ENCODE measurements around the gene FANCG.

Gene FANCG

DNA sequence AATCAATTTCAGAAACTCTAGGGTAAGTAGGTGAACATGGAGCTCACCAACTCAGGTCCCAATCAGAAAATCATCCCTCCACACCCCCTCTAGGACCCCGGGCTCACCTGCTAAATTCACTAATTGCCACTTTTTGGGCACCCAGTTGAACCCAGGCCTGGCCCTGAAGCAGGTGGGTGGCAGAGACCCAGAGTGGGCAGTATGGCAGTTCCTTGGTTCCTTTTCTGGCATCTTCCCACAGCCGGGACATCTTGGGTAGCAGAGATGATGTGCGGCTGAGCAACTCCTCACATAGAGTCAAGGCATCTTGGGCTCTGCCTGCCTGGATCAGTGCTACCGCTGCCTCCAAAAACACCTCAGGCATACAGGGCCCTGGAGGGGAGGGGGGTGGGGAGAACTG lies 4.4 kb downstream of the FANCG start:
- ChIA-PET CTCF (interaction anchor here (1.1 kb wide), 1 partner anchor 528 kb away, joined by 3 read pairs; no protein-coding TSS in a partner anchor), POLR2A (ENCODE audit: low non-redundant PET) (no interaction called here)
- TF ChIP-seq CTCF (conservative IDR thresholded peaks at IDR 0.05; ENCODE audit: low read depth), result no peak
- DNase-seq (ENCODE audit: low spot score), result no peak
- H3K27ac ChIP-seq, result 0 out of 2 replicates have a peak overlapping the region, but pooled peaks have one; percentile 5

GRCh38 chr9:35074791-35075190 lies 5.0 kb downstream of the FANCG start:
- TF ChIP-seq CTCF (conservative IDR thresholded peaks at IDR 0.05; ENCODE audit: low read depth), result no peak
- ChIA-PET POLR2A (ENCODE audit: low non-redundant PET) (no interaction called here), CTCF (no interaction called here)
- 0 out of 2 replicates have a peak overlapping the region, but pooled peaks have one; percentile 5 for H3K27ac ChIP-seq
- no peak for DNase-seq (ENCODE audit: low spot score)

DNA sequence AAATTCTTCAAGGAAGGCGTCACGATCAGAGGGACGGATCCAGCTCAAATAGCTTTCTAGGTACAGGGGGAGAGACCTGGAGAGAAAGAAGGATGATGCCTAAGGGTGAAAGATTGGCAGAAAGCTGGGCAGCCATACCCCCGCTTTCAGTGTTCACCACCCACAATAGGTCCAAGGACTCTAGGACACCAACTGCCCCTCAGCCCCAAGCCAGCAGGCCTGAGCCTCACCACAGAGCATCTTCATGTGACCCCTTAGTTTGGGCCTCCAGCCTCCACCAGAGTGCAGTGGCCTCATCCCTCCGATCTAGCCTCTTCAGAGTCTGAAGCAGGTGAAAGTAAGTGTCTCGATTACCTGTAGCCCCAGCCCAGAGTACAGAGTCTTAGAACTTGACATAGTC lies 5.6 kb downstream of the FANCG start:
- ChIA-PET CTCF (no interaction called here), POLR2A (ENCODE audit: low non-redundant PET) (no interaction called here)
- peak overlapping the region; percentile 40 for H3K27ac ChIP-seq
- no peak for DNase-seq (ENCODE audit: low spot score)
- no peak for TF ChIP-seq CTCF (conservative IDR thresholded peaks at IDR 0.05; ENCODE audit: low read depth)

DNA sequence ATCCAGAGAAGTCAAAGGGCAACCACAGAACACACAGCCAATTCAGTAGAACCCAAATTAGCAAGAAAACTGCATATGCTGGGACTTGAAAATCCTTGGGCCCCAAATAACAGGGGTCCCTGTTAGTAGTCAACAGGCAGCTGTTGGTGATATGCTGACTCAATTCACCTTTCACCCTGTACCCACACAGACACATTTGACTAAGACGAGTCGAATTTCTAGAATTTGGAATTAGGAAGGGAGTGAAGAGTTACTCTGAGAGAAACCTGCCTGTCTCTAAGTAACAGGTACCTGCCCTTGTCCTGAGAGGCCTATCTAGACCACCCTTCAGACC lies 6.5 kb downstream of the FANCG start:
- peak overlapping the region; percentile 99 for H3K27ac ChIP-seq
- DNase-seq (ENCODE audit: low spot score), result no peak
- no peak for TF ChIP-seq CTCF (conservative IDR thresholded peaks at IDR 0.05; ENCODE audit: low read depth)
- POLR2A ChIA-PET (ENCODE audit: low non-redundant PET), result no interaction called here
- CTCF ChIA-PET, result interaction anchor here (0.7 kb wide), 1 partner anchor 22 kb away, joined by 4 read pairs; no protein-coding TSS in a partner anchor

- CTCF ChIA-PET, result interaction anchor here (0.7 to 2.0 kb wide), 2 partner anchors 21 to 24 kb away, joined by 4 to 8 read pairs; partner anchors contain the start of gene PIGO
Measured at GRCh38 chr9:35072461-35073278, 7.1 kb downstream of the FANCG start, which contains the start of gene VCP. TSS of gene VCP (minus strand) at chr9:35072625. CDS start at chr9:35072353, 272 bp downstream.

More at GRCh38 chr9:35072461-35073278, 7.1 kb downstream of the FANCG start, which contains the start of gene VCP:
- peak within 1 kb of the TSS; percentile 99 for H3K27ac ChIP-seq
- no peak for TF ChIP-seq CTCF (conservative IDR thresholded peaks at IDR 0.05; ENCODE audit: low read depth)
- DNase-seq (ENCODE audit: low spot score), result peak; percentile 100
- POLR2A ChIA-PET (ENCODE audit: low non-redundant PET), result interaction anchor here (0.6 to 1.5 kb wide), 3 partner anchors 31 to 93 kb away, joined by 3 to 4 read pairs (median 3); partner anchors contain the start of gene STOML2
